CD4-positive, CD25-positive, alpha-beta regulatory T cell (primary cell): Measurements from ENCODE around the gene CCDC134. TPM values are rescaled to one million over a fixed set of nuclear protein-coding genes. Genes with fewer than 3 reads are reported as not detected.

Experiments used
- ATAC-seq, 2 donors: fragments of 150-1000 bp; cut with Tn5 transposase; one replicate each; pipeline ENCODE4 v1.10.0; 2021; ENCODE audit warnings: low read depth in 2 of 2, moderate number of reproducible peaks in 2 of 2, moderate library complexity in 1 of 2
- DNase-seq, 3 donors: peaks; one replicate each; pipeline versions ENCODE4 v3.0.0 to v3.0.0-alpha.2; 2012 to 2022; ENCODE audit warnings: mixed read lengths in 1 of 3
- H3K27ac ChIP-seq: one replicate; pipeline ENCODE4 v1.7.0; 2013; ENCODE audit warnings: mild to moderate bottlenecking, low read length; ENCODE audit not compliant: insufficient read depth, poor library complexity, severe bottlenecking
- H3K27me3 ChIP-seq: one replicate; pipeline ENCODE4 v1.7.0; 2013; ENCODE audit warnings: low read length; ENCODE audit not compliant: control insufficient read depth, insufficient read depth
- H3K36me3 ChIP-seq: one replicate; pipeline ENCODE4 v1.7.0; 2013; ENCODE audit warnings: mild to moderate bottlenecking, low read length, moderate library complexity; ENCODE audit not compliant: control insufficient read depth, insufficient read depth
- H3K4me1 ChIP-seq: 2 replicates; pipeline ENCODE4 v1.7.0; 2013; ENCODE audit warnings: mild to moderate bottlenecking, low read length; ENCODE audit not compliant: insufficient read depth, control insufficient read depth, poor library complexity, severe bottlenecking
- H3K4me3 ChIP-seq: one replicate; pipeline ENCODE4 v1.7.0; 2013; ENCODE audit warnings: low read depth, mild to moderate bottlenecking, low read length, moderate library complexity
- H3K9me3 ChIP-seq, 2 experiments: 1 replicate in 1 of 2; 2 replicates in 1 of 2; pipeline ENCODE4 v1.7.0; 2013; ENCODE audit warnings: low read length in 2 of 2, mild to moderate bottlenecking in 1 of 2, moderate library complexity in 1 of 2; ENCODE audit not compliant: control insufficient read depth in 2 of 2
- H3K27ac Mint-ChIP-seq, 3 donors: one replicate each; pipeline ENCODE4 v1.8.0; 2020 to 2022; ENCODE audit warnings: mild to moderate bottlenecking in 3 of 3, mixed read lengths in 3 of 3, moderate library complexity in 2 of 3
- H3K27me3 Mint-ChIP-seq: one replicate; pipeline ENCODE4 v1.8.0; 2022; ENCODE audit warnings: mild to moderate bottlenecking, mixed read lengths
- H3K36me3 Mint-ChIP-seq: one replicate; pipeline ENCODE4 v1.8.0; 2020; ENCODE audit warnings: mixed read lengths
- H3K4me1 Mint-ChIP-seq, 4 donors: one replicate each; pipeline ENCODE4 v1.8.0; 2020 to 2022; ENCODE audit warnings: mixed read lengths in 4 of 4, mild to moderate bottlenecking in 1 of 4
- H3K4me3 Mint-ChIP-seq, 4 donors: one replicate each; pipeline ENCODE4 v1.8.0; 2020 to 2022; ENCODE audit warnings: mild to moderate bottlenecking in 4 of 4, mixed read lengths in 4 of 4, moderate library complexity in 3 of 4
- H3K9me3 Mint-ChIP-seq, 7 donors: one replicate each; pipeline ENCODE4 v1.8.0; 2020 to 2022; ENCODE audit warnings: mixed read lengths in 7 of 7, mild to moderate bottlenecking in 3 of 7, moderate library complexity in 2 of 7
- polyA plus RNA-seq, 4 donors: library from polyadenylated mRNA; unstranded; fragments of 300-500 nt; fragmentation: Illumina TruSeq; gene quantifications; one replicate each; pipeline ENCODE4 v1.2.3, GENCODE V29; 2021
- total RNA-seq: library from RNA; stranded (reverse); gene quantifications from one replicate; pipeline ENCODE4 v1.2.3, GENCODE V29; 2022

Gene CCDC134
- total and polyA plus RNA-seq, 5 donors from 2014 or later: 3.6 to 21.1 (median 5.9) TPM

DNA sequence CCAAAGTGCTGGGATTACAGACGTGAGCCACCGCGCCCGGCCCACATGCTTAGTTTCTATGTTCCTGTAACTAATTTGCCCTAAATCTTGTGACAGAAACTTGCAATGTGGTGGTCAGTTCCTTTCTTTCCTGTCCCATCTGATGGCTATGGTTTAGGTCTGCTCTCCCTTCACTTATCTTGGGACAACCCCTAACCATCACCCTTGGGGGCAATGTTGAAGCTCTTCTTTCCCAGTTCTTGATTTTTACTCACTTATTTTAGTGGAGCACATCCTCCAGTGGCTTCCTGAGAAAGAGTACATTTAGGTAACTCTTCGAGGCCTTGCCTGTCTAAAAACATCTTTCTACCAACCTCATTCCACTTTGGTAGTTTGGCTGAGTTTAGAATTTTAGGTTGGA is 39.7 kb downstream of the CCDC134 start:
- Histone ChIP-seq H3K4me3 (no peak overlapping the region), H3K9me3 (no peaks in the 10 kb centered on the region), H3K36me3 (peaks cover 6% of the 10 kb centered on the region), H3K27ac (no peak overlapping the region), H3K27me3 (no peaks in the 10 kb centered on the region), H3K4me1 (peaks cover 18% of the 10 kb centered on the region)
- Mint-ChIP-seq H3K27ac (peak overlapping the region in 2 of 3 donors; percentile 42 to 64), H3K36me3 (peaks cover 28% of the 10 kb centered on the region), H3K4me1 (peaks cover 37 to 76% (median 60%) of the 10 kb centered on the region in 4 donors), H3K9me3 (no peaks in the 10 kb centered on the region), H3K4me3 (peak overlapping the region in 1 of 4 donors; percentile 29), H3K27me3 (no peaks in the 10 kb centered on the region)
- DNase-seq (no peak), ATAC-seq (no peak)

DNA sequence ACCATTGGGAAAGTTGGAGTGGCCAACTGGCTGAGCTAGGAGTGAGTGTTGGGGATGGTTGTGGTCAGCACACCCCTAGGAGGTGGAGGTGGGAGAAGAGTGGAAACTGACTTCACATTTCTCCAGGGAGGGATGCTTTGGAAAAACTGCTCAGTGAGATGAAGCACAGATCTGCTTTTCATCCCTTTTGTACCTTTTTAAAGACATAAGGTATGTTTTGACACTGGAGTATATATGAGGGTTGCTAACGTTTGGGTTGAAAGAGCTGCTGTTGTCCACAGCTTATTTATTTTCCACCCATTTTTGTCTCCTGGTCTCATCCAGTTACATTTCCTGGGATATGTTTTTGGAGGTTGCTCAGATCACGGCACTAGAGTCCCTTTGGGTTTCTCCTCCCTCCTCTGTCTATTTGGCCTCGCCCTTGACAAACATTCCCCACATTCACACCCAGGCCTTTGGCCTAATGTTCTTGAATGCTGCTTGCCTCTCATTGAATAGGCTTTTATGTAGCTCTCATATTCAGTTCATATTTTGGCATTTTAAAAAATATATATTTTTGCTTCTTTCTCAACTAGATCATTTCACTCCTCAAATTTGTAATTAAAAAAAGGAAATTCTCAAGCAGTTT is 40.7 kb downstream of the CCDC134 start:
- no peaks in the 10 kb centered on the region for H3K9me3 ChIP-seq
- no peak overlapping the region for H3K4me3 ChIP-seq
- H3K4me1 ChIP-seq: peaks cover 18% of the 10 kb centered on the region
- Mint-ChIP-seq H3K36me3 (peaks cover 28% of the 10 kb centered on the region), H3K4me1 (peaks cover 33 to 78% (median 66%) of the 10 kb centered on the region in 4 donors), H3K9me3 (no peaks in the 10 kb centered on the region), H3K4me3 (peak overlapping the region in 2 of 4 donors; percentile 19 to 64), H3K27ac (peak overlapping the region in 1 of 3 donors; percentile 85), H3K27me3 (no peaks in the 10 kb centered on the region)
- ATAC-seq (no peak), DNase-seq (no peak)
- H3K36me3 ChIP-seq: peaks cover 3% of the 10 kb centered on the region
- no peaks in the 10 kb centered on the region for H3K27me3 ChIP-seq
- no peak overlapping the region for H3K27ac ChIP-seq

DNA sequence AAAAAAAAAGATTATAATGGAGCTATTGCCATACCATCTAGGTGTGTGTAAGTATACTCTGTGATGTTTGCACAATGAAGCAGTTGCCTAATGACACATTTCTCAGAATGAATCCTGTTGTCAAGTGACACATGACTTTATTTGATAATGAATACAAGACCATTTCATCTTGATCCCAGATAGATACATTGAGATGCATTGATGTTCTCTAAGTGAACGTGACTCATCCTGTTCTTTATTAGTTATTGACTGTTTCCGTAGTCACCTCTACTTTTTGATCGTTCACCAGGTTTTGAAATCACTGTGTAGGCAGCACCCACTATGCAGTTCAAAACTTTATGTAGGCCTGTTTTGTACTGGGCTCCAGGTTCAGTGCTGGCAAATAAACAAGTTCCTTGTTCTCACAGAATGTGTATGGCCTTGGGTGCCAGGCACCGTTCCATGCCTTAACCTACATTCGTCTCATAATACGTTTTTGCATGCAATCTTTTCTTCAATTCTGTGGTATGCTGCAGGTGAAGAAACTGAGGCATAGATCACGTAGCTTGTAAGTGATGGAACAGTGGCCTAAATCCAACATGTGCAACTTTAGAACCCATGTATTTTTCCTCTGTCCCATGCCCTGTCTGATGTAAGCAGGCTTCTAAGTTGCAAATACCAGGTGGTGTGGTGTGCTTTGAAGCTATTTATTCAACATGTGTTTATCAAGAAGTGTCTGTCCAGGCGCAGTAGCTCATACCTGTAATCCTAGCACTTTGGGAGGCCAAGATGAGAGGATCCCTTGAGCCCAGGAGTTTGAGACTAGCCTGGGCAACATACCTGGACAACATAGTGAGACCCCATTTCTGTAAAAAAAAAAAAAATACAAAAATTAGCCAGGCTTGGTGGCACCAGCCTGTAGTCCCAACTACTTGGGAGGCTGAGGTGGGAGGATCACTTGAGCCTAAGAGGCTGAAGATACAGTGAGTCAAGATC is 42.8 kb downstream of the CCDC134 start:
- Histone ChIP-seq H3K27ac (peak overlapping the region; percentile 42), H3K4me3 (peak overlapping the region; percentile 45), H3K9me3 (no peaks in the 10 kb centered on the region), H3K27me3 (no peaks in the 10 kb centered on the region), H3K36me3 (no peaks in the 10 kb centered on the region), H3K4me1 (peaks cover 18% of the 10 kb centered on the region)
- peaks cover 23 to 81% (median 65%) of the 10 kb centered on the region in 4 donors for H3K4me1 Mint-ChIP-seq
- H3K27me3 Mint-ChIP-seq: no peaks in the 10 kb centered on the region
- H3K9me3 Mint-ChIP-seq: no peaks in the 10 kb centered on the region
- peak in 1 of 3 donors; percentile 62 for DNase-seq
- peak; percentile 64 to 69 for ATAC-seq
- peak overlapping the region in 2 of 3 donors; percentile 17 to 83 for H3K27ac Mint-ChIP-seq
- H3K4me3 Mint-ChIP-seq: peak overlapping the region in 3 of 4 donors; percentile 8 to 57 (median 46)
- H3K36me3 Mint-ChIP-seq: peaks cover 16% of the 10 kb centered on the region

DNA sequence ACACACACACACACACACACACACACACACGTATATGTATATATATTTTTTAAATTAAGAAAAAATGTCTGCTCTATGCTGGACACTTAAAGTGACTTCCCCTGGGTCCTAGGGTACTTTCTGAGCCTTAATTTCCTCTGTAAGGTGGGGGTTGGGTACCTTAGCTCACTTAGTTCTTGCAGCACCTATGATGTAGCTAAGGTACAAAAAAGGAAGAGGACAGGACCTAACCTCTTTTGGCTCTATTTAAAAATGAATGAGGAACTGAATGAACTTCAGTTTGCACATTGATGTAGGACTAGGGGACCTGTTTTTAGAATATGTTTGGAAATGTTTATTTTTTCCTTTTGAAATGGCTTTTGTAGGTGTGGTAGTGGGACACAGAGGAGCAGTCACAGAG is 43.6 kb downstream of the CCDC134 start:
- H3K4me3 ChIP-seq: no peak overlapping the region
- peak overlapping the region in 2 of 3 donors; percentile 40 to 65 for H3K27ac Mint-ChIP-seq
- no peaks in the 10 kb centered on the region for H3K27me3 ChIP-seq
- no peak overlapping the region for H3K27ac ChIP-seq
- H3K4me1 Mint-ChIP-seq: peaks cover 25 to 78% (median 61%) of the 10 kb centered on the region in 4 donors
- peaks cover 18% of the 10 kb centered on the region for H3K4me1 ChIP-seq
- H3K9me3 Mint-ChIP-seq: no peaks in the 10 kb centered on the region
- no peaks in the 10 kb centered on the region for H3K9me3 ChIP-seq
- ATAC-seq (no peak), DNase-seq (peak in 1 of 3 donors; percentile 33)
- no peaks in the 10 kb centered on the region for H3K27me3 Mint-ChIP-seq
- no peaks in the 10 kb centered on the region for H3K36me3 ChIP-seq
- peak overlapping the region in 1 of 4 donors; percentile 21 for H3K4me3 Mint-ChIP-seq
- peaks cover 13% of the 10 kb centered on the region for H3K36me3 Mint-ChIP-seq

DNA sequence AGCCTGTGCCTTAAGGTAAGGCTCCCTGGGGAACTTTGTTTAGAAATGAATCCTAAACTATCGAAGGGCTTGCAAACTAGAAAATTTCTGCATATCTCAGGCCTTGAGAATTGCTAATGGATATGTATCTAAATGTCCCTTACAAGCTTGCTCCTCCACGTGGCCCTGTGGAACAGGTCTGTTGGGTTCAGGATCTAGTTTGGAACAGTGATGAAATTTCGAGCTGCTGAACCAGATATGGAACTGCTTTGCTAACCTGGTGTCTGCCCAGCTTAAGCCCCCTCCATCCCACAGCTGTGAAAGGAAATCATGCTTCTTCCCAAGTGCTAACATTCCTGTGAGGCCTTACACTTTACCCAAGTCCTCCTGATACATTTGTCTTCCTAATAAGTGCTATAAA is 44.0 kb downstream of the CCDC134 start:
- H3K4me1 ChIP-seq: peaks cover 18% of the 10 kb centered on the region
- Mint-ChIP-seq H3K27me3 (no peaks in the 10 kb centered on the region), H3K4me3 (no peak overlapping the region), H3K9me3 (no peaks in the 10 kb centered on the region), H3K36me3 (peaks cover 10% of the 10 kb centered on the region), H3K4me1 (peaks cover 20 to 73% (median 56%) of the 10 kb centered on the region in 4 donors), H3K27ac (no peak overlapping the region)
- DNase-seq: no peak
- H3K4me3 ChIP-seq: no peak overlapping the region
- H3K9me3 ChIP-seq: no peaks in the 10 kb centered on the region
- no peaks in the 10 kb centered on the region for H3K27me3 ChIP-seq
- no peaks in the 10 kb centered on the region for H3K36me3 ChIP-seq
- no peak overlapping the region for H3K27ac ChIP-seq
- no peak for ATAC-seq

DNA sequence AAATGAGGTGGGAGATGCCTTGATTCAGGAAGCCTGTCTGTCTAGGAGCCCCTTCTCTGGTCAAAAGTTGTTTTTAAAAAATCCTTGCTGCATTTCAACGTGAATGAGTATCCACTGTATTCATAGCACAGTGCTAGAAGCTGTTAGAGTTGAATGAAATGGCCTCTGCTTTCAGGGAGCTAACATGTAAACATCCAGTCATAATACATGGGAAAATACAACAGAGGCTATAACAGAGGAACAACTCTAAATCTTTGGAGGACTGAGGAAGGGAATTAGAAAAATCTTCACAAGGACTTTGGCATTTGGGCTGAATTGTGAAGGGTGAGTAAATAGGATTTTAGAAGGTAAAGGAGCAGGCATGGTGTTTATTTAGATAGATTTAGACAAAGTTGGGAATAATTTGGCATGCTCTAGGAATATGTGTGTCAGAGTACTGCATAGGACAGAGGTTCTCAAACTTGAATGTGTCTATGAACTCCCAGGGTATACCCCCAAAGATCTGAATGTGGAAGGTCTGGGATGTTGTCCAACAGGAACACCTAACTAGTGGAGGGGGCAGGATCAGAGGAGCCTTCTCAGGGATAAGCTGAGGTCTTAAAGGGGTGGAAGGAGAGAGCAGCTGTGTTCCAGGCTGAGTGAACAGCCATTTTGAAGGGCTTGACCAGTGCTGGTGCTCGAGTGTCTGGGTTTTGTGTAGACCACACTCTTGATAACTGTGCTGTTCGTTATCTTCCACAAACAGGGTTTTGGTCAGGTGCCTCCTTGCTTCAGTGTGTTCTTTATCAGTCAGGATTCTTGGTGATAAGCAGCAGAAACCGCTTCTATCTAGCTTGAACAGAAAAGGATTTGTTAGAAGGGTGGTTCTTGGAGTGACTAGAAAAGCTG is 45.1 kb downstream of the CCDC134 start:
- H3K4me3 ChIP-seq: no peak overlapping the region
- H3K27ac ChIP-seq: no peak overlapping the region
- peak overlapping the region in 1 of 3 donors; percentile 11 for H3K27ac Mint-ChIP-seq
- H3K27me3 ChIP-seq: no peaks in the 10 kb centered on the region
- no peak overlapping the region for H3K4me3 Mint-ChIP-seq
- H3K9me3 ChIP-seq: no peaks in the 10 kb centered on the region
- peaks cover 16 to 65% (median 49%) of the 10 kb centered on the region in 4 donors for H3K4me1 Mint-ChIP-seq
- no peaks in the 10 kb centered on the region for H3K27me3 Mint-ChIP-seq
- ATAC-seq: no peak
- no peak for DNase-seq
- H3K4me1 ChIP-seq: peaks cover 18% of the 10 kb centered on the region
- H3K36me3 Mint-ChIP-seq: peaks cover 5% of the 10 kb centered on the region
- H3K36me3 ChIP-seq: no peaks in the 10 kb centered on the region
- H3K9me3 Mint-ChIP-seq: no peaks in the 10 kb centered on the region
